Skin of body (tissue), 2 donors: ENCODE results near the gene FBXL20. TPM values are rescaled to one million over a fixed set of nuclear protein-coding genes. Genes with fewer than 3 reads are reported as not detected.
A peak's percentile ranks its signal among the peaks of the same experiment; 100 is the strongest.
"Not testable (repeated sequence)": the region's sequence is repeated elsewhere in the genome, so short reads cannot be mapped to it uniquely, and the experiment has no call there.

Experiments
- DNase-seq: peaks from one replicate; lab custom pipeline; 2025; lab: John Stamatoyannopoulos, UW
- total RNA-seq: library from RNA; depleted of rRNA; stranded (reverse); fragments of >200 nt; gene quantifications from one replicate; pipeline ENCODE4 v1.2.3, GENCODE V29; 2014

Gene FBXL20
- total RNA-seq, 1 donor from 2014 or later, result 14.2 TPM

DNA sequence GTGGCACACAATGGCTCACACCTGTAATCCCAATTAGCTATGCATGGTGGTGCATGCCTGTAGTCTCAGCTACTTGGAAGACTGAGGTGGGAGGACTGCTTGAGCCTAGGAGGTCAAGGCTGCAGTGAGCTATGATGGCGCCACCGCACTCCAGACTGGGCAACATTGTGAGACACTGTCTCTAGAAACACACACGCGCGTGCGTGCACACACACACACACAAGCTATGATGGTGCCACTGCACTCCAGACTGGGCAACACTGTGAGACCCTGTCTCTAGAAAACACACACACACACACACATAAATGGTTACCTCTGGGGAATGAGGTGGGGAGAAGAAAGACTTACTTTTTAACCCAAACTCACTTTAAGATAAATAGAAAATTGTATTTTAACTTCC lies 16.4 kb downstream of the FBXL20 start:
- no peak for DNase-seq

DNA sequence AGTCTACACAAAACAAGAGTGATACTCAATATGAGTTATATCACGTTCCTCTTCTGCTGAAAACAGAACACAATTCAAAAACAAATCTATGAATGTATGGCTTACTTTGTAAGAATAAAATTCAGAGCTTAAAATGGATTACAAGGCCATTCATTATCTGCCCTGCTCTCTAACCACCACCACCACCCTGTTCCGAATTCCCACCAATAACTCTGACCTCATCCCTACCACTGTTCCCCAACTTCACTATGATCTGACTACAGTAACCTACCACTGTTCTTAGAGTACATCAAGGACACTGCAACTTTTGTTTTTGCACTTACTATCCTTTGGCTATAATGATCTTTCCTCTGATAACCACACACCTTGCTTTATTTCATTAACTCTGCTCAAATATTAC lies 21.3 kb downstream of the FBXL20 start:
- no peak for DNase-seq

DNA sequence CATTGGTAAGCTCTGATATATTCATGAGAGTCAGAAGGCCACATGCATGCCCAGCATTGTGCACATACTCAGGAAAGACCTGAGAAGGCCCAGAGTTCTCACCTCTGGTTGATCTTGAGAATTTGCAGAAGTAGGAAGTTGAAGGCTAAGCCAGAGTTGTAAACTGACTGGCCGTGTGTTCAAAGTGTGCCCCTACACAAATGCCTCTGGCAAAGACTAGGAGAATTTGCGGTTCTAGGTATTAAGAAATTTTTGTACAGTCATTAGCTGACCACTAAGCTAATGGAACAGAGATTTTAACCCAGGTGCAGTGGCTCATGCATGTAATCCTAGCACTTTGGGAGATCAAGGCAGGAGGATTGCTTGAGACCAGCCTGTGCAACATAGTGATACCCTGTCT lies 25.0 kb downstream of the FBXL20 start:
- no peak for DNase-seq

DNA sequence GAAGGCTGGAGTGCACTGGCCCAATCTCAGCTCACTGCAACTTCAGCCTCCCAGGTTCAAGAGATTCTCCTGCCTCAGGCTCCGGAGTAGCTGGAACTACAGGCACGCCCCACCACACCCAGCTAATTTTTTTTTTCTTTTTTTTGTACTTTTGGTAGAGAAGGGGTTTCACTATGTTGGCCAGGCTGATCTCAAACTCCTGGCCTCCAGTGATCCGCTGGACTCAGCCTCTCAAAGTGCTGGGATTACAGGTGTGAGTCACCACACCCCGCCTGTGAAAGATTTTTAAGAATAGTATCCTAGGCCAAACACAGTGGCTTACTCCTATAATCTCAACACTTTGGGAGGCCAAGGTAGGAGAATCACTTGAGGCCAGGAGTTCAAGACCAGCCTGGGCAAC lies 33.6 kb downstream of the FBXL20 start:
- DNase-seq, result not testable (repeated sequence)

DNA sequence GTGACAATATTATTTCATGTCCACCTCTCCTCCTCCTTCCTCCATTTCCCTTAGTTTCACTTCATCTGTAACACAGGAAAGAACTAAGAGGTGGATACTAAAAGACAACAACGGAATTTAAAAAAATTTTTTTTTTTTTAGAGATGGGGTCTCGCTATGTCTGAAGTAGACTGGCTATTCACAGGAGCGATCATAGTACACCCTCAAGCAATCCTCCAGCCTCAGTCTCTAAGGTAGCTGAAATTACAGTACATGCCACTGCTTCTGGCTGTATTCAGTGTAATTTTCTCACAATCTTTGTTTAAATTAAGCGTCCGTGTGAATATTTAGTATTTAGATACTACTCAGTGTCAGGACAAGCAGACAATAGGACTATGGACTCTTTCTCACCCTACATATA lies 35.6 kb downstream of the FBXL20 start:
- no peak for DNase-seq

DNA sequence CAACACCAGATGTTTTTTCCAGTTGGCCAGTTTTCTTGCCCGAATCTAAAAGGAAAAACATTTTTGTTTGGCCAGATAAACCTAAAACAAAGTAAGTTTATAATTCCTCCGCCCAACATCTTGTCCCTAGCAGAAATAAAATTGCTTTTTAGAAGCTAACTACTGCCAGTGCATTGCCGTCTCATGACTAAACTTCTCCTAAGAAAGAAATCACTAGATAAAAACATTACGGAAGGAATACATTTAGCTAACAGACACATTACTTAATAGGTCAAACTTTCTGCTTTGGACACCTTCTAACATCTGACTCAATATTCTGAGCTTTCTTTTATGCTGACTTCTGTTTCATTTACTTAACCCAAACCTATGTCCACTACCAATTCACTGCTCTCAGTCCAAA lies 36.2 kb downstream of the FBXL20 start:
- DNase-seq, result peak; percentile 51

DNA sequence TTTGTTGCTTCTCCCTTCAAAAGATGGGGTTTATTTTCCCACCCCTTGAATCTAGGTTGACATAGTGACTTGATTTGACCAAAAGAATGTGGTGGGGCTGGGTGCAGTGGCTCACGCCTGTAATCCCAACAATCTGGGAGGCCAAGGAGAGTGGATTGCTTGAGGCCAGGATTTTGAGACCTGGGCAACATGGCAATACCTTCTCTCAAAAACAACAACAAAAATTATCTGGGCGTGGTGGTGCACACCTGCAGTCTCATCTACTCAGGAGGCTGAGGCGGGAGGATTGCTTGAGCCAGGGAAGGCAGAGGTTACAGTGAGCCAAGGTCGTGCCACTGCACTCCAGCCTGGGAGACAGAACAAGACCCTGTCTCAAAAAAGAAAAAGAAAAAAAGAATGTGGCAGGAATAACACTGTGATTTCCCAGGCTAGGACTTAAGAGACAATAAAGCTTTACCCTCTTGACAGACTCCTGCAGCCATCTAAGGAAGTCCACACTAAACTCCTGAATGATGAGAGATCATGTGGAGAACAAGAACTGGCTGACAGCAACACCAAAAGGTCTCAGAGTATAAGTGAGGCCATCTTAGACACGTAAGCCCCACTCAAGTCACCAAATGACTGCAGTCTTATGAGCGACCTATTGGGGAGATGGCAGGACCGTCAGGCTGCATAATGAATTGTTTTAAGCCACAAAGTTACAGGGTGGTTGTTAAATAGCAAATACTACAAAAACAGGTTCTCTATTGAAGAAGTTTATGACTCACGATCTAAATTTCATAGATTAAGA lies 37.0 kb downstream of the FBXL20 start:
- no peak for DNase-seq

DNA sequence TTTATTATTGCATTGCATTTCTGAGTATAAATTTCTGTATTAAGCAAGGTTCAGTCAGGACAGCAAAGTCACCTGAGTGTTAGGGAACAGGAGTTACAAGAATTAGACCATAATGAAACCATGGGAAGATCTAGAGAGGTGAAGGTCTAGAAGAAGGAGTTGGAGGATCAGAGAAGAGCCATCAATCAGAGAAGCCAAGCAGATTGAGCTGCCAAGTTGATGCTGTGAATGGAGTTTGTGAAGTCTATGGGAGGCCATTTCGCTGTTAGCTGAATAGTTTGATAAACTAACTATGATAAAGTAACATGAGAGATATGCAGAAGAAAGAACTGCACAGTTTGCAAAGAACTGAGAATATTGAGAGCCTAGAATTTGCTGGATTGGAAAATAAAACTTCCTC lies 40.4 kb downstream of the FBXL20 start:
- DNase-seq, result no peak

DNA sequence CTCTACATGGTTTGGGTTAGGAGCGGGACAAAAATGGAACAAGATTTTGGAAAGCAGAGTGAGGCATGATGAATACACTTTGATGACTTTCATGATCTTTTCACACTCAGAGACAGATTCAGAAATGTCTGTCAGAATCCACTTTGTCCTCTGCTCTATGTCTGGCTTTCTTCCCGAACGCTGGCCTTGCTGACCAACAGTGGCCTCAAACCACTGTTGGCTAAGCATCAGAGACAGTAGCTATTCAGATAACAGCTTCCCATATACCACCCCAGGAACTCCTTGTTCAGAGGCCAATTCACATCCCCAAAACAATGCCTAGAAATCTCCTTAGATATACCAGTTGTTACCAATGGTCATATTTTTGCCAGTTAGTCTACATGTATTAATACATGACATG lies 40.9 kb downstream of the FBXL20 start:
- DNase-seq, result no peak

DNA sequence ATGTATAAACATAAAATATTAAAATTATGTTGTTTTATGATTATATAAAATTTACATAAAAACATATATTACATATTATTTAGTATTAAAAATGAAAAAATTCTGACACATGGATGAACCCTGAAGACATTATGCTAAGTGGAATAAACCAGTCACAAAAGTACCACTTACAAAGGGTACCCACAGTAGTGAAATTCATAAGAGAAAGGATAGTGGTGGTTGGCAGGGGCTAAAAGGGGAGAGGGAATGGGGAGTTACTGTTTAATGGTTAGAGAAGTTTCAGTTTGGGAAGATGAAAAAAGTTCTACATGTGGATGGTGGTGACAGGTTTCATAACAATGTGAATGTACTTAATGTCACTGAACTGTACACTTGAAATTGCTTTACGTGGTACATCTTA lies 41.4 kb downstream of the FBXL20 start:
- no peak for DNase-seq

DNA sequence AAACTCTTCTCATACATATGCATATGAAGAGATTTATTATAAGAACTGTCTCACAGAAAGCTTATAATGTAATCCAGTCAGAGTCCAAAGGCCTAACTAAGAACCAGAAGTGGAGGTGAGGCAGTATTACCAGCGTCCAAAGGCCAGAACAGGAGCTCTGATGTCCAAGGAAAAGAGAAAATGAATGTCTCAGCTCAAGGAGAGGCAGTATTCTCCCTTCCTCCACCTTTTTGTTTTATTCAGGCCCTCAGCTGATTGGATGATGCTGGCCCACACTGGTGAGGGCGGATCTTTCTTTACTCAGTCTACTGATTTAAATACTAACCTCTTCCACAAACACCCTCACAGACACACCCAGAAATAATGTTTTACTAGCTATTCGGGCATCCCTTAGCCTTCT lies 43.4 kb downstream of the FBXL20 start:
- DNase-seq, result no peak

DNA sequence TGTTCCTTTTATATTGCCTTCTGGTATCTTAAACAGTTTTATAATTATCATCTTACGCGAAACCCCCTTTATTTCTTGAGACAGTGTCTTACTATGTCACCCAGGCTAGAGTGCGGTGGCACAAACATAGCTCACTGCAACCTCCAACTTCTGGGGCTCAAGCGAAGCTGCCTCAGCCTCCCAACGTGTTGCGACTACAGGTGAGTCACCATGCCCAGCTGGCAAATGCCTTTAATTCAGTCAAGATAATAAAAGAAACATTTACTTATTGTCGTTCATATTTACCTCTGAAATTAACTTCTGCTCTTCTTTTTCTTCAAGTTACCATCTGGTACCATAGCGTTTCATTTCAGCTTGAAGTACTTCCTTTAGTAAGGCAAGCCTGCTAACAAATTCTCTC lies 43.9 kb downstream of the FBXL20 start:
- no peak for DNase-seq

DNA sequence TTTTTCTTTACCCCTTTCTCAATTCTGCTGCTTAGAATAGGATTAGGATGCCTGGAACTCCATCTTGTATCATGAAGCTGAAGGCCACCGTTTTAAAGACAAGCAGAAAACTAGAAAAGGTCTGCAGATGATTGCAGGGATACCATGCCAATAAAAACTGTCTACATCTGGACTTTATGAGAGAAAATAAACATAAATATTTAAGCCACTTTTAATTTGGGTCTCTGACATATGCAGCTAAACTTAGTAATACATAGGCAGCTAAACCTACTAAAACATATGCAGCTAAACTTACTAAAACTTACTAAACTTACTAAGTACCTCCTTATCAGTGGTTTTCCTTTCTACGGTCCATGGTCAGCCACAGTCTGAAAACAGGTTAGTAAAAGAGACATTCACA lies 48.4 kb downstream of the FBXL20 start:
- DNase-seq, result no peak

DNA sequence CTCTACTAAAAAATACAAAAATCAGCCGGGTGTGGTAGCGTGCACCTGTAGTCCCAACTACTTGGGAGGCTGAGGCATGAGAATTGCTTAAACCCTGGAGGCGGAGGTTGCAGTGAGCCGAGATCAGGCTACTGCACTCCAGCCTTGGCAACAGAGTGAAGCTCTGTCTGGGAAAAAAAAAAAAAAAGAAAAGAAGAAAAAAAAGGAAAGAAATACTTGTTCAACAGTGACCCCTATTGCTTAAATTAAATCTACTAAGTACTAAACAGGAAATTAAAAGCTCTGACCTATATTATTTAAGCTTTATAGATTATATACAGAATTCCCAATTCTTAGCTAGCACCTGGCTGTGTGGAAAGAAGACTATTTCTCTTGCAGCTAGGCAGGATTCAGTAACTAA lies 48.9 kb downstream of the FBXL20 start:
- DNase-seq, result no peak

DNA sequence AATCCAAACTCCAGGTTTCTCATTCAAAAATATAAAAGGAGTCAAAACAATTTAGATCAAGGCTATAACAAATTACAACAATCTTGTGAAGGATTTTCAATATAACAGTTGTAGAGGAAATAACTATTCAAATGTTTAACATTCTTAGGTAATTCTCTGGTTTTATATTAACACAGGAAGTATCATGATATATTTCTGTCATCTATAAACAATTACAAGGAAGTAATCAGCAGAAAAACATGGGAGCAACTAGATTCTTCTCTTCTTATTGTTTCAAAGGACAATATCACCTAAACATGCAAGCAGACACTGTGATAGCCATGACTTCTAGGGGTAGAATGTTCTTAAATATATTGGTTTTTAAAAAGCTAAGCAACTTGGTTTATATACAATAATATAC lies 49.9 kb downstream of the FBXL20 start:
- DNase-seq, result no peak

DNA sequence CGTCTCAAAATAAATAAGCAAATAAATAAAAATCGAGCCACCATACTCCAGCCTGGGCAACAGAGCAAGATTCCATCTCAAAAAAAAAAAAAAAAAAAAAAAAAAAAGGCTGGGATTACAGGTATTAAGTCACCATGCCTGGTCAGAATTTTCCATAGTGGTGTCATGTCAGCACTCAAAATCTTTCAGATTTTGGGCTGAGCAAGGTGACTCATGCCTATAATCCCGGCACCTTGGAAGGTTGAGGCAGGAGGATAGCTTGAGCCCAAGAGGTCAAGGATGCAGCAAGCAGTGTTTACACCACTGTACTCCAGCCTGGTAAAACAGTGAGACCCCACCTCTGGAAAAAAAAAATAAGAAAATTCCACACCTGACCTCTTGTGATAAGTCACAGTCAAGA lies 52.2 kb downstream of the FBXL20 start:
- no peak for DNase-seq

DNA sequence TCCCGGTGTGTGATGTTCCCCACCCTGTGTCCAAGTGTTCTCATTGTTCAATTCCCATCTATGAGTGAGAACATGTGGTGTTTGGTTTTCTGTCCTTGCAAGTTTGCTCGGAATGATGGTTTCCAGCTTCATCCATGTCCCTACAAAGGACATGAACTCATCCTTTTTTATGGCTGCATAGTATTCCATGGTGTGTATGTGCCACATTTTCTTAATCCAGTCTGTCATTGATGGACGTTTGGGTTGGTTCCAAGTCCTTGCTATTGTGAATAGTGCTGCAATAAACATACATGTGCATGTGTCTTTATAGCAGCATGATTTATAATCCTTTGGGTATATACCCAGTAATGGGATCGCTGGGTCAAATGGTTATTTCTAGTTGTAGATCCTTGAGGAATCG lies 54.6 kb downstream of the FBXL20 start:
- DNase-seq, result not testable (repeated sequence)

DNA sequence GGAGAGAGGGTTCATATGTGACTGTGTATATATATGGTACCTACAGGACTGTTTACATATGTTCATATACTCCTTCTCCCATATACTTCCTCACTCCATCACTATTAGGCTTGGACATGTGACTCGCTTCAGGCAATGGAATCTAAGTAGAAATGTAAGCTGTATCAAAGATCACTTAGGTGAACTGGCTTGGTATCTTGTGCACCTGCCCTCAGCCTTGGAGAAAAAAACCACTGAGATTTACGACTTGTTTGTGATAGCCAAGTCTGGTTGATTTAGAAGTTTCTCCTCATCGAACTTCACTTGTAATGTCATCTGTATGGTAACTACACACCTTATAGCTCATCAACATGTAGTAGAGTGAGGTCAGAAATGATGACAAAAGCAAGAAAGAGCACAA lies 59.9 kb downstream of the FBXL20 start:
- DNase-seq, result no peak

DNA sequence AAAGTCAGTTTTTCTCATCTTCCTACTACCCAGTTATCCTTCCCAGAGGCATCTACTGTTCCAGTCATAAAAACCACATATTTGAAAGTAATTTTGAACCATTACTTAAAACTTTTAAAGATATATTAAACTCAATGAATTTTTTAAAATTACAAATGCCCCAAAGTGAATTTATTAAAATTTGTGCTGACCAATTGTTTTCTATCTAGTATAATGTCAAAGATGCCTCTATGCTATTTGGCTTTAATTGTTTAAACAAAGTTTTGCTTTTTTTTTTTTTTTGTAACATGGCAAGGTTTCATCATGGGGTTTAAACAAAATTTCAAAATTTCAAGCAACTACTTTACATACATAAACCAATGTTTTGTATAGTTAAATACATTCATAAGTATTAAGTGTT lies 60.7 kb downstream of the FBXL20 start:
- DNase-seq, result no peak

DNA sequence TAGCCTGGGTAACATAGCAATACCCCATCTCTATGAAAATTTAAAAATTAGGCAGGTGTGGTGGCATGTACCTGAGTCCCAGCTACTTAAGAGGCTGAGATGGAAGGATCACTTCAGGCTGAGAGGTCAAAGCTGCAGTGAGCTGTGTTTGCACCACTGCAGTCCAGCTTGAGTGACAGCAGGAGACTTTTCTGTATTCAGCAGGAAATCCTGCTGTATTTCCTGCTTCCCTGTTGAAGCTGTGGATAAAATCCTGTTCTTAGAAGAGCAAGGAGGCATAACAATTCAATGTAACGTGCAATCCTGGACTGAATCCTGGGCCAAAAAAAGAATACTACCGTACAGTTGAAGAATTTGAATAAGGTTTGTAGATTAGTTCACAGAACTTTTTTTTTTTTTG lies 62.2 kb downstream of the FBXL20 start:
- no peak for DNase-seq

DNA sequence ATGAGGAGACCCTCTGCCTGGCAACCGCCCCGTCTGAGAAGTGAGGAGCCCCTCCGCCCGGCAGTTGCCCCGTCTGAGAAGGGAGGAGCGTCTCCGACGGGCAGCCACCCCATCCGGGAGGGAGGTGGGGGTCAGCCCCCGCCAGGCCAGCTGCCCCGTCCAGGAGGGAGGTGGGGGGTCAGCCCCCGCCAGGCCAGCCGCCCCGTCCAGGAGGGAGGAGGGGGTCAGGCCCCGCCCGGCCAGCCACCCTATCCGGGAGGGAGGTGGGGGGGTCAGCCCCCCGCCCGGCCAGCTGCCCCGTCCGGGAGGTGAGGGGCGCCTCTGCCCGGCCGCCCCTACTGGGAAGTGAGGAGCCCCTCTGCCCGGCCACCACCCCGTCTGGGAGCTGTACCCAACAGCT lies 63.8 kb downstream of the FBXL20 start:
- not testable (repeated sequence) for DNase-seq

DNA sequence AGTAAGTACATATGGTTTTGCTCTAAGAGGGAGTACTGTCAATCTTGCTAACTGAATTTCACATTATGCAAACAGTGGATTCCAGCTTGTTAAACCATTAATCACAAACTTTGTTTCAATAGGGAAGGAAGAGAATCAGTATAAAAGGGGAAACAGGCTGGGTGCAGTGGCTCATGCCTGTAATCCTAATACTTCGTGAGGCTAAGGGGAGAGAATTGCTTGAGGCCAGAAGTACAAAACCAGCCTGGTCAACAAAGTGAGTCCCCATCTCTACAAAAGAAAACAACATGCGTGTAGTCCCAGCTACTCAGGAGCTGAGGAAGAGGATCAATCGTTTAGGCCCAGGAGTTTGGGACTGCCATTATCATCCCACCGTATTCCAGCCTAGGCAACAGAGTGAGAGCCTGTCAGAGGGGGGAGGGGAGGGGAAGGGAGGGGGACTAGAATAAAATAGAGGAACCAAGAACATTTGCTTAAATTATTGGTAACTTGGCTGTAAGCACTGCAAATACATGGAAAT lies 65.7 kb downstream of the FBXL20 start:
- DNase-seq, result no peak

DNA sequence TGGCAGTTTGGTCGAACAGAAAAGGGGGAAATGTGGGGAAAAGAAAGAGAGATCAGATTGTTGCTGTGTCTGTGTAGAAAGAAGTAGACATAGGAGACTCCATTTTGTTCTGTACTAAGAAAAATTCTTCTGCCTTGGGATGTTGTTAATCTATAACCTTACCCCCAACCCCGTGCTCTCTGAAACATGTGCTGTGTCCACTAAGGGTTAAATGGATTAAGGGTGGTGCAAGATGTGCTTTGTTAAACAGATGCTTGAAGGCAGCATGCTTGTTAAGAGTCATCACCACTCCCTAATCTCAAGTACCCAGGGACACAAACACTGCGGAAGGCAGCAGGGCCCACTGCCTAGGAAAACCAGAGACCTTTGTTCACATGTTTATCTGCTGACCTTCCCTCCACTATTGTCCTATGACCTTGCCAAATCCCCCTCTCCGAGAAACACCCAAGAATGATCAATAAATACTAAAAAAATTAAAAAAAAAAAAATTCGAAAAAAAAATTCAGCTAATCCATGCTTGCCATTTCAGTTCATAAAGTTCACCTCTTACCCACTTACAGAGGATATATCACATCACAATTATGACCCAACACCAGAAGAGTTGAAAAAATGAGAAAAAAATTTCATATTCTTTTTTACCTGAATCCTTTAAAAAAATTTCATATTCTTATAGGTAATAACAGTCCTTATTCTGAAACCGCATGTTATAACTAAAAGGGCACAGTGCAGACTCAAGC lies 67.2 kb downstream of the FBXL20 start:
- not testable (repeated sequence) for DNase-seq
